AG04450 (cell line): Measurements from ENCODE around the gene PSMB2. TPM values are rescaled to one million over a fixed set of nuclear protein-coding genes. Genes with fewer than 3 reads are reported as not detected.

ENCODE experiments used
- CTCF ChIA-PET: fragments of 300-600, 350-600 bp; formaldehyde crosslinking; extraction: SDS; loops from one replicate; lab custom pipeline; 2022; ENCODE audit warnings: antibody characterized with exemption, inconsistent platforms; lab: Charles Lee
- POLR2A ChIA-PET: fragments of 350-600 bp; formaldehyde crosslinking; extraction: SDS; loops from one replicate; lab custom pipeline; 2021; ENCODE audit warnings: antibody characterized with exemption, inconsistent platforms; lab: Yijun Ruan, JAX
- DNase-seq: peaks from one replicate; pipeline ENCODE4 v3.0.0-alpha.2; 2011; ENCODE audit warnings: low read depth, low spot score
- H3K27ac ChIP-seq: one replicate; pipeline ENCODE4 v1.5.1; 2012; ENCODE audit warnings: low read depth, low read length, control low read depth
- H3K27me3 ChIP-seq: one replicate; pipeline ENCODE4 v1.6.0; 2012; ENCODE audit warnings: low read length; ENCODE audit not compliant: control insufficient read depth, insufficient read depth
- H3K4me3 ChIP-seq: 2 replicates; pipeline ENCODE4 v1.5.1; 2011; ENCODE audit warnings: mild to moderate bottlenecking, low read depth, low read length, control low read depth
- H3K9me3 ChIP-seq: 2 replicates; pipeline ENCODE4 v1.5.1; 2012; ENCODE audit warnings: low read length; ENCODE audit not compliant: control insufficient read depth, insufficient read depth
- polyA plus RNA-seq: library from polyadenylated mRNA; depleted of rRNA; stranded (reverse); fragments of >200 nt; gene quantifications from 2 replicates; pipeline ENCODE4 v1.2.3, GENCODE V29; 2011
- TF ChIP-seq, protein P1 (sequence below): IDR thresholded peaks from 2 replicates; pipeline ENCODE4 v1.5.1; 2011; ENCODE audit warnings: low read depth, low read length, control low read depth, inconsistent platforms

The PSMB2 gene
- polyA plus RNA-seq, 1 experiment: 99.1 TPM

DNA sequence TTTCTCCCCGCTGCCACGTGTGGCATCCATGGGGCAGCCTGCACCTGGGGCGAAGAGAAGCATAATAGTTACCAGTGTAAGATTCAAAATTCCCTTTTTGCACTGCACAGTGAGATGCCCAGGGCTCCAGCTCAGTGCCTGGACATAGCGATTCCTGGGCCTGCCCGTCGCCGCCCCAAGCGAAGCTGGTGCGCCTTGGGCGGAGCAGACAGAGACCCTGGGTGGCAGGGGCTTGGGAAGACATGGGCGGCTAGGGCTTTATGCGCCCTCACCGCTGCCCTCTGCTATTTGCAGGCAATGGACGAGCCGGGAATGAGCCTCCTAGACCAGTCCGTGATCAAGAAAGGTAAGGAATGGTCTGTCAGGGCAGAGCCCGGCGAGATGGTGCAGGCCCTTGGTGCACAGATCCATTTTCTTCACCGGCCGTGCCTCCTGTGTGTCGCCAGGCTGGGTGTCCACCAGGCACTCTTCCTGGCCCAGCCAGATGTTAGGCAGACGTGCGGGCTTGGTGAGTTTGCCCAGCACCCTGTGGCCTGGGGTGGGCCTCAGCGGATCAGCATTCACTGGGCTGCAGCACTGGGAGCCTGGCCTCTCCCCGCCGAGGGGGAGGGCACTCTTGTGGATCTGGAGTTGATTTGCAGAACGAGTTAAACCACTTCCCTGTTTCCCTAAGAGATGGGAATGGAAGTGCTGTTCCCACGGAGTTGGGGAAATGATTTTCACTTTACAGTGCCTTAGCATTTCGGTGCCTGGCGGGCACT, 66.5 kb downstream of the PSMB2 start:
- ChIA-PET POLR2A (interaction anchor here (0.6 kb wide), 1 partner anchor 10 kb away, joined by 3 read pairs; no protein-coding TSS in a partner anchor), CTCF (interaction anchor here (0.7 kb wide), 1 partner anchor 10 kb away, joined by 3 read pairs; no protein-coding TSS in a partner anchor)
- H3K4me3 ChIP-seq: no peak overlapping the region
- no peak for DNase-seq
- no peak overlapping the region for H3K27ac ChIP-seq
- peaks cover 55% of the 10 kb centered on the region for H3K27me3 ChIP-seq
- TF ChIP-seq, protein P1, sequence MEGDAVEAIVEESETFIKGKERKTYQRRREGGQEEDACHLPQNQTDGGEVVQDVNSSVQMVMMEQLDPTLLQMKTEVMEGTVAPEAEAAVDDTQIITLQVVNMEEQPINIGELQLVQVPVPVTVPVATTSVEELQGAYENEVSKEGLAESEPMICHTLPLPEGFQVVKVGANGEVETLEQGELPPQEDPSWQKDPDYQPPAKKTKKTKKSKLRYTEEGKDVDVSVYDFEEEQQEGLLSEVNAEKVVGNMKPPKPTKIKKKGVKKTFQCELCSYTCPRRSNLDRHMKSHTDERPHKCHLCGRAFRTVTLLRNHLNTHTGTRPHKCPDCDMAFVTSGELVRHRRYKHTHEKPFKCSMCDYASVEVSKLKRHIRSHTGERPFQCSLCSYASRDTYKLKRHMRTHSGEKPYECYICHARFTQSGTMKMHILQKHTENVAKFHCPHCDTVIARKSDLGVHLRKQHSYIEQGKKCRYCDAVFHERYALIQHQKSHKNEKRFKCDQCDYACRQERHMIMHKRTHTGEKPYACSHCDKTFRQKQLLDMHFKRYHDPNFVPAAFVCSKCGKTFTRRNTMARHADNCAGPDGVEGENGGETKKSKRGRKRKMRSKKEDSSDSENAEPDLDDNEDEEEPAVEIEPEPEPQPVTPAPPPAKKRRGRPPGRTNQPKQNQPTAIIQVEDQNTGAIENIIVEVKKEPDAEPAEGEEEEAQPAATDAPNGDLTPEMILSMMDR: no peak
- H3K9me3 ChIP-seq: peaks cover 5% of the 10 kb centered on the region; the same call in 1 of the 2 replicates

DNA sequence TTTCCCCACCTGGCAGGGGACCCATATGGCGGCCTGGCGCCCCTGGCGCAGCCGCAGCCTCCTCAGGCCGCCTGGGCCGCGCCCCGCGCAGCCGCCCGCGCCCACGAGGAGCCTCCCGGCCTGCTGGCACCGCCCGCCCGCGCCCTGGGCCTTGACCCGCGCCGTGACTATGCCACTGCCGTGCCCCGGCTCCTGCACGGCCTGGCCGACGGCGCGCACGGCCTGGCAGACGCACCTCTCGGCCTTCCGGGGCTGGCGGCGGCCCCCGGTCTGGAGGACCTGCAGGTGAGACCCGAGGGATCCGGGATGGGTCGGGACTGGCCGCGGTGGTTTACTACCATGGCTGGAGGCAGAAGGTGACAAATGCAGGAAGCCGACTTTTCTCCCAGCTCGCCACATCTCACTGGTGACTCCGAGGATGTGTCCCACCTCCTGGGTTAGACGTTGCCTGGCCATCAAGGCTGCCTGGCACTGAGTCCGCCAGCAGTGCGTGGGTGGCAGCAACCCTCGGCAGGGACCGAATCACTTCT, 67.1 kb downstream of the PSMB2 start:
- no peak for DNase-seq
- H3K27me3 ChIP-seq: peaks cover 55% of the 10 kb centered on the region
- ChIA-PET CTCF (interaction anchor here (4.8 kb wide), 1 partner anchor 153 kb away, joined by 109 read pairs; no protein-coding TSS in a partner anchor), POLR2A (no interaction called here)
- H3K9me3 ChIP-seq: peaks cover 5% of the 10 kb centered on the region; the same call in 1 of the 2 replicates
- TF ChIP-seq, protein P1: no peak
- no peak overlapping the region for H3K27ac ChIP-seq
- no peak overlapping the region for H3K4me3 ChIP-seq

DNA sequence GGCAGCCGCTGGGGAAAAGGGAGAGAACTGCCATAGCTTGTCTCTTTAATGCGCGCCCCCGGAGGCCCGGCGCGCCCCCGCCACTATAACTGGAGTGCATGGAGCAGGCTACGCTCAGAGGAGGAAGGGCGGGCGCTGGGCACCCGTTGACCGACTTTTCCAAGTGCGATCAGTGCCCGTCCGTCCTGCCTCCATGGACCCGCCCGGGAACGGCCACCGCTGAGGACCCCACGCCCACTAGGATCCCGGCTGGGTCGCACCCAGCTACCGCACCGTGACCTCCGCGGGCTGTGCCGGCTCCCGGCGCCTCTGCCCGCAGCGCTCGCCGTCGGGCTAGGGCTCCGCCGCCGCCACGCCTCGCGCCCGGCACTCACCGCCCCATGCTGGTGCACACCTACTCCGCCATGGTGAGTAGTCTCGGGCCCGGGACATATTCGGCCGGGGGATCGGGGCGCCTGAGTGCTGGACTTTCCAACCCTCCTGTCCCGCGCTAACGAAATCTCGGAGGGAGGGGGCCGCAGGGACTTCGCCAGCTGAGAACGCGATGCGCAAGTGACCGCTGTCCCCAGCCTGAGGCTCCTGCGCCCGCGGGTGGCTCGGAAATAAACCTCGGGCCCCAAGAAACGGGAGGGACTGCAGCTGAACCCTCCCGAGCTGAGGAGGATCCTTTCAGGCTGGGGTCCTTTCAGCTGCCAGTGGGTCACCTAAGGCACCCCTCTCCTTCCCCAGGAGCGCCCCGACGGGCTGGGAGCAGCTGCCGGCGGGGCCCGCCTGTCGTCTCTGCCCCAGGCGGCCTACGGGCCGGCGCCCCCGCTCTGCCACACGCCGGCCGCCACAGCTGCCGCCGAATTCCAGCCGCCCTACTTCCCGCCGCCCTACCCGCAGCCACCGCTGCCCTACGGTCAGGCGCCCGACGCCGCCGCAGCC, 67.9 kb downstream of the PSMB2 start, which contains the start of gene TFAP2E:
Gene TFAP2E, plus strand, starts transcription at position 117 of the 927 bp plus-strand sequence. Its CDS starts 264 bp downstream, at position 381.
- H3K4me3 ChIP-seq: peak within 1 kb of the TSS; percentile 60
- no peak for DNase-seq
- no peak within 1 kb of the TSS for H3K27ac ChIP-seq
- peaks cover 5% of the 10 kb centered on the region; the same call in 1 of the 2 replicates for H3K9me3 ChIP-seq
- POLR2A ChIA-PET: interaction anchor here (0.9 to 1.2 kb wide), 3 partner anchors 16 to 196 kb away, joined by 3 to 9 read pairs (median 3); partner anchors contain the start of genes CLSPN and NCDN
- CTCF ChIA-PET: interaction anchor here (0.6 to 4.8 kb wide), 9 partner anchors 9 to 199 kb away, joined by 3 to 109 read pairs (median 4); partner anchors contain the start of gene CLSPN
- TF ChIP-seq, protein P1: no peak
- peaks cover 55% of the 10 kb centered on the region for H3K27me3 ChIP-seq

DNA sequence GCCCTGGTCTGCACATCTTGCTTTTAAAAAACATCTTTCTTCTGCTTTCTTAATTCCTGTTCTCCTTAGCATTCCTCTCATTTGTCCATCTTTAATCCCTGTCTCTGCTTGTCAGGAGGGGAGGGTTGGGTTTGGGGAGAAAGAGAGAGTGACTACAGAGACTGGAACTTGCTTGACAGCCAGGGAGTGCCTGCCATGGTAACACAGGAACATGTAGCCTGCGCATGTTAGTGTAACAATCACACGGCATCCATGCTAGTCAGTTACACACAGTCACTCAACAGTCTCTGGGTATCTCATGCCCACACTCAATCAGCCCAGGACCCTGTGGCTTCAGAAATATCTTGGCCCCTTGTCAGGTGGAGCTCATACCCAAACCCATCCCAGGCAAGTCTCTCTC, 69.0 kb downstream of the PSMB2 start:
- TF ChIP-seq, protein P1: no peak
- DNase-seq: no peak
- peaks cover 4% of the 10 kb centered on the region; the same call in 1 of the 2 replicates for H3K9me3 ChIP-seq
- peaks cover 49% of the 10 kb centered on the region for H3K27me3 ChIP-seq
- POLR2A ChIA-PET: no interaction called here
- no peak overlapping the region for H3K4me3 ChIP-seq
- CTCF ChIA-PET: interaction anchor here (1.0 to 4.8 kb wide), 7 partner anchors 8 to 197 kb away, joined by 3 to 109 read pairs (median 9); partner anchors contain the start of gene CLSPN
- no peak overlapping the region for H3K27ac ChIP-seq
